ENCODE measurements around the gene INHBB.
"Not testable (repeated sequence)": the region's sequence is repeated elsewhere in the genome, so short reads cannot be mapped to it uniquely, and the experiment has no call there.

The INHBB gene

DNA sequence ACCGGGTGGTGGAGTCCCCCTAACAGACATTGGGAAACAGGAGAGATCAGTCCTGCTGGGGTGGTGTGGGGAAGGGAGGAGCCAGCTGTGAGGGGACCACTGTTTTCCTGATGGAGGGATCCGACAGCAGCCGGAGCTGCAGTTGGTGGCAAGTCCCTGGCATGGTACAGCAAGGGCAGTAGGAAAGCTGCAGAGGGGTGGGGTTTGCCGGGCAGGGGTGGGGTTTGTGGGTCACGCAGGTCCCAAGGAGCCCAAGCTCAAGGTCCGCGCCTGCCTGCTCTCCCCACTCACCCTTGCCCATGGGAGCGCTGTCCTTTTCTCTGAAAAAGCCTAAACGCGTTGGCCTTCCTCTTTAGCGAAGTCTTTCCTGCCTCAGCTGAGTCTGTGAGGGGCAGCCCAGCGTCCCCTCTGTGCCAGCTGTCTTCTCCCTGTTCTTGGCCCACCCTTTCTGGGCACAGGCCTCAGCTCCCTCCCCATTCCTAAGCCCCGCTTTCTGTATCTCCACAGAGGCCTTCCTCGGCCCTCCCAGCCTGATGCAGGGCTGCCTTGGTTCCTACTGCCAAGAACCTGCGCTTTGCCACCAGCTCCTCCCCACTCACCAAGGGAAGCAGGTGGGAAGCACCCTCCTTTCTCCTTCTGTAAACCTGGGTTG is 29.3 kb upstream of the INHBB start:
- no peak for DNase-seq

DNA sequence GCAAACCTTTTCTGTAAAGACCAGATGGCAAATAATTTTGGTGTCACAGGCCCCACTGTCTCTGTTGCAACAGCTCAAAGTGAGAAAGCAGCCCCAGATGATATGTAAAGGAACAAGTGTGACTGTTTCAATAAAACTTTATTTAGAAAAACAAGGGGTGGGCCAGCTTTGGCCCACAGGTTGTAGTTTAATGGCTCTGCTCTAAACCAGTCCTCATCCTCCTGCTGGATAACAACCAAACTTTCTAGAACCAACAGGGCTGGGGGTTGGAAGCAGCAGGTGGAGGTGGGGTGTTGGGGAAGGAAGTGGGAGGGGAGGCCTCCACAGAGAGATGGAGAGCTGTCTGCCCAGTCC is 28.8 kb upstream of the INHBB start:
- DNase-seq, result no peak

DNA sequence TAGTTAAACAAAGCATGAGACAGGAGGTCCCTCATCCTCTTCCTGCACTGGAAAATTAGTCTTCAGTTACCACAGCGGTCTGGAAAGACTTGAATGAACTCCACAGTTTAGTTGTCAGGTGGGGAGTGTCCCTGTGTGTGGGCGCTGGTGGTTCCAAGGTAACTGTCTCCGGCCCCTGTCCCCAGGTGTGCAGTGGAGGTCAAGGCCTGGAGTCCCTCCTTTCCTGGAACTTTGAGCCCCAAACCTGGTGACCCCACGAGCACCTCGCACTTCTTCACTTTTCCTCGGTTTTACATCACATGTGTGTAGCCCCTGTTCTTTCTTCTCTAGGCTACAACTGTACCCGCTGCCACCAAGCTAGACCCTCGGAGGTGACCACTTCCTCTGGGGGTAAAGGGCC is 28.0 kb upstream of the INHBB start:
- DNase-seq, result no peak

DNA sequence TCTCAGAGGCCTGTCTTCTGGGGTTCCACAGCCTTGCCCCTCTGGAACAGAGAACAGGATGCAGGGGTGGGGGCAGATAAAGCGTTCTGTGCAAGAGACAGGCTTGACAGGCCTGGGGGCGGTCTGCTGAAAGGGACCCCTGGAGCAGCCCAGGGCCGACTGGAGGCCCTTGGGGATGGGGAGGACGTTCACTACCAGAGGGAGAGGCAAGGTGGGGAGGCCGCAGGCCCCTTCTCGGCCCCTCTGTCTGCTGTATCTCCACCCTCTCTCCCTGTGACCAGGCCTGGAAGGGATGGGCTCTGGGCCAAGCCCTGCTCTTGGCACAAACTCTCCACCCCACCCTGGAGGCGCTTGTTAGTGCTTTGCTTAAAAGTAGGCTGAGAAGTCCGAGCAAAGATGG is 27.3 kb upstream of the INHBB start:
- no peak for DNase-seq

DNA sequence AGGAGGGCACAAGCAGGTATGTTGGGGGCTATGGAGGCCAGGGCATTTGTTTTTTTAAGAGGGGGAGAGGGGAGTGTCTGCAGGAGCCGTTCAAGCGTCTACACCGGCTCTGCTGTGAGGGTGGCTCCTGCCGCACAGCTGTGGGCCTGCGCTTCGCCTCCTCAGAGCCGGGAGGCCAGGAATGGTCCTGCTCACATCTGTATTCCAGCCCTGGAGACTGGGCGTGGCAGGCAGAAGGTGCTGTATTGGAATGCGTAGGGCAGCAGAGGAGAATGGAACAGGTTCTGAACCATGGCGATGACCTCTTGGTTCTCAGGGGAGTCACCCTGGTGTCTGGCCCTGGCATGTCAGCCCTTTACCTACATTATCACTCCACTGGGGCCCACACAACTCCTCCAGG is 26.8 kb upstream of the INHBB start:
- no peak for DNase-seq

DNA sequence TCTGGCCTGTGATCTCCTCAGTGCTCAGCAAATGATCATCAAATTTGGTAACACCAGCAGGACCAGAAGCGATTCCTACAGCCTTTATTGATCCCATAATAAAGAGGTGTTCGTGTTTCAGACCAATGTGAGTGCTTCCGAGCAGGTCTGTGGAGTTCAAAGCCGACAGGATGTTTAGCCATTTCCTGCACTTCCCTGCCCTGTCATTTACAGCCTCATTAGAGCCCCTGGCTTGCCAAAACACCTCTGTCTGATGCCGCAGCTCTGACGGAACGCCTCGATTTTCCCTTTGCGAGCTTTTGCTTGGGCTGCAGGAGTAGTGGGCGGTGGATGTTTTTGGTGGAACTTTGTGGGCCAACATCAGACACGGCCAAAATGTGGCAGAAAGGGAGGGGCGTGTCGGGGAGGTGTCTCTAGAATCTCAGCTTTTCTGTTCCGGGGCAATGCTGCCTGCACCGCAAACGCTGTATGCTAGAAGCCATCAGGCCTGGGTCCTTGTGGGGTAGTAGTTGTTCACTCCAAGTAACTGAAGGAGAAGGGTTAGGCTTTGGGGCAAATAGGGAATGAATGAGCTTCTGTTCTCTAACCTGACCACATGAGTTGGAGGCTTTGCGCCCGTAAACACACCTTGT is 26.1 kb upstream of the INHBB start:
- no peak for DNase-seq

DNA sequence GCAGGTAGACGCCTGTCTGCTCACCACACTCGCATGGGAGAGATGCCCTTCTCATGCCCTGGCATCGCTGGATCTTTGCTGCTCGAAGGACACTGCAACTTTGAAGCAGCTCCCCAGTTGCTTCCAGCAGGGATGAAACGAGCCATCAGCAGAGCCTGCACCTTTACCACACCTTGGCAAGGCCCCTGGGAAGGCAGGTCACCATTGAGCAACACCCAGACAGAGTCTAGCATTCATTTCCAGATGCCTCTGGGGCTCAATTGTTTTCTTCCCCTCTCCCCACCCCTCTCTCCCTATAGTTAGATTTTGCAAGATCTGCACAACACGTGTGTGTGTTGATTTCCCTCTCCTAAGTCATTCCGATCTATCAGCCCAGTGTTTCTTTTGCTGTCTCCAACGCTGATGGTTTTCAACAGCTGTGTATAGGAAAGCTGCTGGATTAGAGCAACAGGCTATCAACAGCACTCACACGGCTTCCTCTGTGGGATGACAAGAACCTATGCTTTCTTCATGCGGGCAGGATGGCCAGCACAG is 25.6 kb upstream of the INHBB start:
- no peak for DNase-seq

DNA sequence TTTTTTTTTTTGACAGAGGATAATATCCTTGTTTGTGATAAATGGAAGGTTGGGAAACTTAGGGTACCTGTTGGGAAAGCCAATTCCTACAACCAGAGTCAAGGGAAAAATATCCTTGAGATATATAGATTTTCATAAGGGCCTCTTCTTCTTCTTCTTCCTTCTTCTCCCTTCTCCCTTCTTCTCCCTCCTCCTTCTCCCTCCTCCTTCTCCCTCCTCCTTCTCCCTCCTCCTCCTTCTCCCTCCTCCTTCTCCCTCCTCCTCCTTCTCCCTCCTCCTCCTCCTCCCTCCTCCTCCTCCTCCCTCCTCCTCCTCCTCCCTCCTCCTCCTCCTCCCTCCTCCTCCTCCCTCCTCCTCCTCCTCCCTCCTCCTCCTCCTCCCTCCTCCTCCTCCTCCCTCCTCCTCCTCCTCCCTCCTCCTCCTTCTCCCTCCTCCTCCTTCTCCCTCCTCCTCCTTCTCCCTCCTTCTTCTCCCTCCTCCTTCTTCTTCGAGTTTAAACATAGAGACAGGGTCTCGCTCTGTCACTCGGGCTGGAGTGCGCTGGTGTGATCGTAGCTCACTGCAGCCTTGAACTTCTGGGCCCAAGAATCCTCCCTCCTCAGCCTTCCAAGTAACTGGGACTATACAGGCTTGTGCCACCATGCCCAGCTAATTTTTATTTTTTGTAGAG is 24.9 kb upstream of the INHBB start:
- not testable (repeated sequence) for DNase-seq

DNA sequence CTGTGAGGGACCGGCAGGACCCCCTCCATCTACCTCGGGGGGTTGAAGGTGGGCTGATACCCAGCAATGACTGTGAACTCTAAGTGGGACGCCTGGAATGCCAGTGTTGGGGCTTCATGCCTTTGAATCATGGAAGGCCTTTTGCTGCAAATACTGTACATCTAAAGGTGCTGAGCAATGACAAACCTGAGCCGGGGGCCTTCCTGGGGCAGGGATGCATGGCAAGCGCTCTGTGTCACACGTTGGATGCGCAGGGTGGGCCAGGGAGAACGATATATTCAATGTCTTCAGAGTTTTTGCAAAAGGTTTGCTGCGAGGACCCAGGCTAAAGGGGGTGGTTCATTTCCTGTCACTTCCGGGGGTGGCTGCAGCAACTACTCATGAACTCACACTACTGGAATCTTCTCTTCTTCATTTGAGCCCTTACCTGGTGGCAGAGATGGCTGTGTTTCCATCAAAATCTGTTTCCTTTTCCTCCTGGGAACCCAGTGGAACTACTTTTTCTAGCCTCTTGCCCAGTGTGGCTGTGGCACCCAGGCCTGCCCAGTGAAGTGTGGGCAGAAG is 24.1 kb upstream of the INHBB start:
- DNase-seq, result no peak

DNA sequence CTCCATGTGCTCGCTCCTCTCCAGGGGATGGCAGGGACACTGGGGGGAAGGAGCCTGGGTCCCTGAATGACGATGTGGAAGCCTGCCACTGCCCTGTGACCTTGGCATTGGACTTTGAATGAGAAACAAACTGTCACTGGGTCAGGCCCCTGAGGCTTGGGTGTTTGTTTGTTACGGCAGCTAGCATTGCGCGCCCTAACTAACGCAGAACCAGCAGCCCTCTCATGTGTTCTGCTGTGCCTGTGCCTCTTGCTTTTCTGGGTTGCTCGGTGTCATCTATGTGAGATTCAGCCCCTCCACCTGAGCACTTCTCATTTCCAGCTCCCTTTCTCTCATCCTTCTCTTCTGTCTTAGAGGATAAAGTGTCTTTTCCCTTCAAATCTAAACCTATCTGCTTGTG is 23.6 kb upstream of the INHBB start:
- DNase-seq, result no peak

DNA sequence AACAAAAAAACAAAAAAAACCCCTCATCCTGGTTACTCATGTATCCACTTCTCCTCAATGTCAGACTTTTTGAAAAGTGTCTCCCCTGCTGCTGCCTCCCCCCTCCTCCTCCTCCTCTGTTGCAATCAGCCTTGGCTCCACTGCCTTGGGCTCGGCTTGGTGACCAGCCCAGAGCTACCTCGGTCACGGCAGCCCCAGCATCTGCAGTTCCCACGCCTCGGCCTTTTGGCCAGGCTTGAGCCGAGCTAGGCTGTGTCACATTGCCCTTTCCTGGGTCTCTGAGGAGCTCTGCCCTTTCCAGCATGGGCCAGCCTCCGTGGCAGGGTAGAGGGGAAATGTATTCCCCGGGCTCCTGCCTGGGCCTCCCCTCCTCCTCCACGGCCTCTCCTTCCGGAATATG is 22.7 kb upstream of the INHBB start:
- DNase-seq, result no peak

DNA sequence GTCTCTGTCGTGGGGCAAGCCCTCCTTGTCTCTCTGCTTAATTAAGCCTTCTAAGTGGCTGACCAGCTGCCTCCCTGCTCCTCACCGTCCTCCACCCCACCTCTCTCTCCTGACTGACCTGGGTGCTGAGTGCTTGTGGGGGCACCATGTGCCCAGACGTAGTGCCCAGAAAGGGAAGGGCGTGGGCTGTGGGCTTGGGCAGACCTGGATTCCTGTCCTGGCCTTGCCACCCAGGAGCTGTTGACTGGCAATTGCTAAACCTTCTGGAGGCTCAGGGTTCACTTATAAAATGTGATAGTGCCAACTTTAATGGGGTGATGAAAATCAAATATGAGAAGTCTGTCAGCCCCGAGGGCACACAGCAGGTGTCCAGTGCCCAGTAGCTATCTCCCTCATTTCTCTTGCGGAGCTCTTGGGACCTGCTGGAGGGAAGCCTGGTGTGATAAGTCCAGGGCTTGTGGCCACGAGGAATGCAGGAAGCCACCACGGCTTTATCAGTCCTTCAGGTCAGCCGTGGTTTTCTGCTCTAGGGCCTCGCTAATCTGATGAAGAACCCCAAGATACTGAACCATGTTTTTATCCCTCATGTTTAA is 22.0 kb upstream of the INHBB start:
- no peak for DNase-seq

DNA sequence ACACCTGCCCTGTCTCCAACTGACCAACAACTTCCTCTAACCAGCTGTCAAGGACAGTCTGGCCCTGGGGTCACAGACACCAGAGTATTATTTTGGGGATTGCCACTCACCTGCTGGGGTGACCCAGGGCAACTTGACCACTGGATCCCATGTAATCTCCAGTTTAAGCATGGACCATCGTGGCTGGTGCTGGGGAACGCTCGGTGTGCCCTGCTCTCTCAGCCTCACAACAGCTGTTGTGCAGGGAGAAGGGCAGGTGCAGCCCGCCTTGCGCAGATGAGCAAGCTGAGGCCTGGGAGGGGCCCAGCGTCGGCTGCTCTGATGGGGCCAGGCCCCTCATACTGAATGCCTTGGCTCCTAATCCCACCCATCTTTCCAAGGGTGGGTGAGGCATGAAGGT is 21.0 kb upstream of the INHBB start:
- no peak for DNase-seq

DNA sequence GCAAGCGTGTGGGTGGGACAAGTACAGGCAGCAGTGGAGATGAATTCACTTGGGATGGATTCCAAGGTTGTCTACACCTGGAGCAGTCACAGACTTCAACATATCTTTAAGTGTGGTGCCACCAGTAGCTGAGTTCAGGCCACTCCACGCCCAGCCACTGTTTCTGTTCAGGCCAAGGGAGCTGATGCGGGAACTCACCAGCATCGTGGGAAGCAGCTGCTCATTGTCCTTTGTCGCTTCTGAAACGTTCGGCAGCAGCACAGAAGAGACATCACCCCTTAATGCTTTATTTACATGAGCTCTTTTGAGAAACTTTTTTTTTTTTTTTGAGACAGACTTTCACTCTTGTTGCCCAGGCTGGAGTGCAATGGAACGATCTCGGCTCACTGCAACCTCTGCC is 19.9 kb upstream of the INHBB start:
- DNase-seq, result no peak

DNA sequence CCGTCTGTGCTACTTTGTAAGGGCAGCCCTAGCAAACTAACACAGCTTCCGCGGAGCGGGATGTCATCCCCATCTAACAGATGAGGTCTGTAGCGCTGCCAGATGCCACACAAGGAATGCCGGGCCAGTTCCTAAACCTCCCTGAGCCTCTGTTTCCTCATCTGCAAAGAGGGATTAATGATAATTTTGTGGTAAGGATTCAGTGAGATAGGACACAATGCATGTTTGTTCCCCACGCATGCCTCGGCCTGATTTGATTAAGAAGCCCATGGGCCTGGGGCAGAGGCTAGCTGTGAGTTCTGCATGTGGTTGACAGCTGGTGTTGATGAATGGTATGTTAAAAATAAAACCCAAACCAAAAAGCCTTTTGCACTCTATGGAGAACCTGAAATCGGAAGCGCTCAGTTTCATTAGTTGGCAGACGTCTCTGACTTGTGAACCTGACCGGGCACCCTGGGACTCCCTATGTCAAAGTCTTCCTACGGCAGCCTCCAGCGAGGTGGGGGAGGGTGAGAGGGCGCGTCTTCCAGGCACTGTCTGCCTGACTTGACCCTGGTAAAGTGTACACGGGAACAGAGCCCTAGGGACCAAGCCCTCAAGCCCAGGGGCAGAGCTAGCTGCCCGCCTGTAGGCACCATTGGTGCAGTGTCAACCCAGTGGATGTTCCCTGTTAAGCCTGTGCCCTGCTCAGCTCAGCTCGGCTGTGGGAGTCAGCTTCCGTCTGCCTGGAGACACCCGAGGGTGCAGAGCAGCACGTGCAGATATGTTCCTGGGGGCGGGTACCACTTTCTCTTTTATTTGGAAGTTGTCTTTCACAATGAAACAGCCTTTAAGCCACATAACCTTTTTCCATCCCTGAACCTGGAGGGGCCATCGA is 14.8 kb upstream of the INHBB start:
- DNase-seq, result no peak

DNA sequence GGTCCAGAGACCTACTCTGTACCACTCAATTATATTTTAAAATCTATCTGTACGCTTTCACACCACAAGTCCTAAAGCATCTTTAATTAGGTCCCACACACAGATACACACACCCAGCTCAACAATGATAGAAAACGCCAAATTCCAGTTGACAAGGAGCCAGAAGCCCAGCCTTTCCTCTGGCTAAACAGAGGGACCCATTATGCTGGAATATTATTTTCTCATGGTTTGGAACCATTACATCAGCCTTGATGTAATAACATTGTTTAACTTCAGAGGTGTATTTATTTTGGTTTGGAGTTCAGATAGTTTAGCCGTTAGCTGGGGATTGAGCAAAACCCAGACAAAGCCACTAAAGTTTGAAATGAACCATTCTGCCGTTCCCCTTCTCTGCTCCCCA is 14.0 kb upstream of the INHBB start:
- no peak for DNase-seq

DNA sequence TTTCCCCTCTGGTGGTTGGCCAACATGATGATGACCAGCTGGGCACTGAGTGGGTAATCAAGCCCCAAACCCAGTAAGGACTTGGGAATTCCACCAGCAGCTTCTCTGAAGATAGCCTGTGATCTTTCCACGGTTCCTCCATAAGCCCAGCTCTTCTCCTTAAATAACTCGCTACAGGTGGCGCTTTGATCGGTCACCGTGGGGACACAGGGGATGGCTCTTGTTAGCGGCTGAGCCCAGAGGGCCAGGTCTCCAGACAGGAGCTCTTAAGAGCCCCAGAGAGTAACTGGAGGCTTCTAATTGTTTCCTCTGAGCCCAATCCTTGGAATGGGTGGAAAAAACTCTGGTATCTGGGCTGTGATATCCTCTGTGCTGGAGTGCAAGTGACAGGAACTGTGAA is 13.6 kb upstream of the INHBB start:
- no peak for DNase-seq

DNA sequence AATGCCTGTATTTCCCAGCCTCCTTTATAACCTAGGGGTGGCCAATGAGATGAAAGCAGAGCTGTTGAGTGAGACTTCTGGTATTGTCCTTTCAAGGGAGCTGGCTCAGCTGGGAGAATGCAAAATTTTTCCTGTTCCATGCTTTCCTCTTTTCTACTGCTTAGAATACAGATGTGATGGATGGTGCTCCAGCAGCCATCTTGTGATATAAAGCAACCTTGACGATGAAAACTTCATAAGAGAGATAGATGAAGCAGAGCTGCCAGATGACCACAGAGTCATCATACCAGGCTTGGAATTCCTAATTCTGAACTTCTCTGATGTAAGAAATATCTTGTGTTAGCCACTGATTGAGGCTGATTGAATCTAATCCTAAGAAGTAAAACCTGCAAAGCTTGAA is 11.9 kb upstream of the INHBB start:
- DNase-seq, result no peak

DNA sequence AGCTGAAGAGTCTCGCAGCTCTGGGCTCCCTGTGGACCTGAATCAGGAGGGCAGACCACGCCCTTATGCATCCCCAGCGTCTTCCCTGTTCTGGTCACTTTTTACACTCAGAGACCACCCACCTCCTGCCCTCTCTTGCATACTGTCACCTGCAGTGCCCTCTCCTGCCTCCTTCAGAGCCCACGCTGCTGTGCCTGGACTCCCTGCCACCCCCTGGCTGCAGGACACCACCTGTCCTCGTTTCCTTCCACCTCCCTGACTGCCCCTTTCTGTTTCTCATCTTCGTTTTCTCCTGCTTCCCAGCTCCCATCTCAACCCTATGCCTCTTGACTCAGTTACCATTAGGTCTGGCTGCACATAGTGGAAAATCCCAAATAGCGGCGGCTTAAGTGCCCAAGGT is 9.2 kb upstream of the INHBB start:
- DNase-seq, result no peak

DNA sequence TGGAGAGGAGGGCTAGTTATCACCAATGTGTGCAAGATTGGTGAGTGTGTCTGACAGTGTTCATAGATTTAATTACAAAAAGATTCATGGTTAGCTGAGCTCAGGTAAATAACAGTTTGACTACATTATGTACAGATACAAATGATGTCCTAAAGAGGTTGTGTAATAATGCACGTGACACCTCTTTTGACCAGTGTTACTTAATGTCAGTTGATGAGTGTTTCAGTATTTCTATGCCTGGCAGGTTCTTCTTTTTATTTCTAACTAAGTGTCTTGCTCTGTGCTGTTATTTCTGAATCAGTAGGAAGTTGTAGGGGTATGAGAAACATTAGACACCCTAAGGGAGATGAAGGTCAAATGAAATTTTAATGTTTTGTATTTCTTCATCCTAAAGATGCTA is 7.9 kb upstream of the INHBB start:
- no peak for DNase-seq

DNA sequence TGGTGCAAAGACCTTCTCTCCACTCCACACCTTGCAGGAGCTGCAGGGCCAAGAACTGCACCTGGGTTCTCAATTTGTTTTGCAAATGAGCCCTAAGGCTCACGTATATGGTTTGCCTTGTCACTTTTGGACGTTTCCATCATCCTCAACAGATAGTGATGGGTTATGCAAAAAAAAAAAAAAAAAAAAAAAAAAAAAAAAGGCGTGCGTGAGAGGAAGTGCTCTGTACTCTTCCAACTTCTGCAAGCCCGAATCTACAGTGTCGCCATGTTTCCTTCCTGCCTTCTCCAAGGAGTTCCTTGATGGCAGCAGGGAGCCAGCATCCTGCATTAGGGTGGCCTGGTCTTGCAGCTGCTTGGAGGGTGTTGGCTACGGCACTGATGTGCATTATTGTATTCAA is 4.0 kb upstream of the INHBB start:
- no peak for DNase-seq

DNA sequence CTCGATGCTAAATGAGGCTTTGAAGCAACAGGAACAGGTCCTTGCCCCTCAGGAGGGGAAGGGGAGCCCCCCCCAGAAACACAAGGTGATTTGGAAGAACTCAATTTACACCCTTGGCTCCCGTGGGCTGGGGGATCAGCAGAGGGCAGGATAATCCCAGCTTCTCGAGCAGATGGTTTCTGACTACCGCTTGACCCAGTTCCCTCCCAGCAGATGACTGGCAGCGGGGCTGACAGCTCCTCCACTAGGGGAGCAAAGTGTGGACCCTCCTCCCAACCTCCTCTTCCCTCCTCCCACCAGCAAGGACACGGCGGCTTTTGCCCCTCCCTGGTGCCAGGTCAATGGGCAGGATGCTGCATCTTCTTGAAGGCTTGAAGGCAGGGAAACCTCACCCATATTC is 3.5 kb upstream of the INHBB start:
- DNase-seq, result no peak

DNA sequence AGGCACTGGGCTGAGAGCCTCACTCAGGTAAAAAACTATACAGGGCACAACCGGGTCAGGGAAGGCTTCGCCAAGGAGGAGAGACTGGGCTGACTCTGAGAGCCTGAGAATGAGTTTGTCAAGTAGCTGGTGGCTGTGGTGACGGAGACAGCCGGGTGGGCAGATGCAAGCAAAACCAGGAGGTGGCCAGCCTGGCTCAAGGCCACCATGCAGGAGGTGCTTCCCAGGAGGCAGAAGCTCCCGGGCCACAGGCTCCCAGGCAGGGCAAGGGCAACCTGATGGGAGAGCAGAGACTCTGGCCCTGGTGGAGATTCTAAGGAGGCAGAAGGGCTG is 2.9 kb upstream of the INHBB start:
- DNase-seq, result no peak
